ENCODE measurements around the gene PTPRK. TPM values are rescaled to one million over a fixed set of nuclear protein-coding genes. Genes with fewer than 3 reads are reported as not detected.

The PTPRK gene
- total RNA-seq, 1 experiment from 2014 or later: 265 TPM

GRCh38 chr6:128233531-128233930 is 286.9 kb downstream of the PTPRK start:
- Mint-ChIP-seq H3K9me3 (ENCODE audit: low read depth, unreplicated experiment) (no peaks in the 10 kb centered on the region), H3K27me3 (ENCODE audit: unreplicated experiment) (no peaks in the 10 kb centered on the region), H3K4me1 (ENCODE audit: low read depth, unreplicated experiment) (peaks cover 48% of the 10 kb centered on the region), H3K4me3 (ENCODE audit: low read depth, unreplicated experiment) (no peak overlapping the region), H3K27ac (ENCODE audit: unreplicated experiment) (no peak overlapping the region), H3K36me3 (ENCODE audit: insufficient read depth, unreplicated experiment) (peaks cover 48% of the 10 kb centered on the region)
- CTCF ChIA-PET: no interaction called here
- BruUV-seq (replicated peaks): no TSS peak
- no peak for DNase-seq
- intact Hi-C loops (cut with micrococcal nuclease; ENCODE audit: unreplicated experiment): loop anchor here (10.0 kb wide), 1 partner anchor 281 kb away; no protein-coding TSS in a partner anchor
- no peak for TF ChIP-seq CTCF (IDR thresholded peaks at IDR 0.05; ENCODE audit: unreplicated experiment)

- H3K27ac Mint-ChIP-seq (ENCODE audit: unreplicated experiment): peak overlapping the region; percentile 91
- no peak for TF ChIP-seq CTCF (IDR thresholded peaks at IDR 0.05; ENCODE audit: unreplicated experiment)
- intact Hi-C loops (cut with micrococcal nuclease; ENCODE audit: unreplicated experiment): loop anchor here (10.0 kb wide), 1 partner anchor 284 kb away; no protein-coding TSS in a partner anchor
These were observed 290.0 kb downstream of the PTPRK start for GRCh38 chr6:128230267-128230989.

DNA sequence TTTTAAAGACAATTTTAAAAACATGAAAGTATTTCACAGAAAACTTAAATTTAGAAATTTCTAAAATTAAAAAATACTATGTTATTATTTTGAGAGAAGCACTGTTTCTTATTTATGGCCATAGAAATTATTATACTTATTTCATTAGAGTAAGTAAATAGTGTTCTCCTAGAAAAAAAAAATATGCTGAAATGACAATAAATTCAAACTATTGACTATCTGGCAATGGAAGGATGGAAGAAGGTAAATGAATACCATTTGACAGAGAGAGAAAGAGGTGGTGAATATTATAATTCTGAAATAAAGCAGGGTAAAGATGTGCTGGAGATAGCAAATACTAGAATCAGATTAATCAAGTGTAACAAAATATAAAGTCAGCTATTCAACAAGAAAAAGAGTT is 294.8 kb downstream of the PTPRK start:
- TF ChIP-seq CTCF (IDR thresholded peaks at IDR 0.05; ENCODE audit: unreplicated experiment): no peak
- CTCF ChIA-PET: no interaction called here
- BruUV-seq (replicated peaks): no TSS peak
- no peaks in the 10 kb centered on the region for H3K27me3 Mint-ChIP-seq (ENCODE audit: unreplicated experiment)
- no peak overlapping the region for H3K4me3 Mint-ChIP-seq (ENCODE audit: low read depth, unreplicated experiment)
- peaks cover 46% of the 10 kb centered on the region for H3K4me1 Mint-ChIP-seq (ENCODE audit: low read depth, unreplicated experiment)
- no peak for DNase-seq
- intact Hi-C loops (cut with micrococcal nuclease; ENCODE audit: unreplicated experiment): no loop called here
- H3K36me3 Mint-ChIP-seq (ENCODE audit: insufficient read depth, unreplicated experiment): peaks cover 22% of the 10 kb centered on the region
- peak overlapping the region; percentile 69 for H3K27ac Mint-ChIP-seq (ENCODE audit: unreplicated experiment)
- H3K9me3 Mint-ChIP-seq (ENCODE audit: low read depth, unreplicated experiment): no peaks in the 10 kb centered on the region

More at GRCh38 chr6:128230267-128230989, 290.0 kb downstream of the PTPRK start:
- peaks cover 38% of the 10 kb centered on the region for H3K36me3 Mint-ChIP-seq (ENCODE audit: insufficient read depth, unreplicated experiment)
- CTCF ChIA-PET: interaction anchor here (0.7 to 1.8 kb wide), 4 partner anchors 8 to 375 kb away, joined by 3 to 9 read pairs (median 4); no protein-coding TSS in a partner anchor
- H3K27me3 Mint-ChIP-seq (ENCODE audit: unreplicated experiment): no peaks in the 10 kb centered on the region
- peak; percentile 60 for DNase-seq
- no peaks in the 10 kb centered on the region for H3K9me3 Mint-ChIP-seq (ENCODE audit: low read depth, unreplicated experiment)
- BruUV-seq (replicated peaks): TSS peak; percentile 18
- peak overlapping the region; percentile 43 for H3K4me3 Mint-ChIP-seq (ENCODE audit: low read depth, unreplicated experiment)
- peaks cover 61% of the 10 kb centered on the region for H3K4me1 Mint-ChIP-seq (ENCODE audit: low read depth, unreplicated experiment)

DNA sequence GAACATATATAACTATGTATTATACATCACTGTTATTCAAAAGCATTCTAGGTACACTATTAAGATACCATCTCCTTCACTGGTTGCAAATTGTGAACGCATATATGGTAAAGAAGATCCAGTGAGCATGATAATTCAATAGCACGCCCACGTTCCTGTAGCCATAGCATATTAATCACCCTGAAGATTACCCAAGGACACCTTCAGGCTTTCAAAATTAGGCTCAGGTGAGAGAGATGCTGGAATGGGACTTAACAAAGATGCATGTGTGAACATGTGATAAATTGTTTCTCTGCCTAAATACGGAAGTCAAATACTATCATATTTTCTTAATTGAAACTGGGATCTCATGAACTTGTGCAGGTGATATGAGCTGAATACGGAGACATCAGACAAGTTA is 303.5 kb downstream of the PTPRK start:
- intact Hi-C loops (cut with micrococcal nuclease; ENCODE audit: unreplicated experiment): no loop called here
- Mint-ChIP-seq H3K9me3 (ENCODE audit: low read depth, unreplicated experiment) (no peaks in the 10 kb centered on the region), H3K36me3 (ENCODE audit: insufficient read depth, unreplicated experiment) (peaks cover 16% of the 10 kb centered on the region), H3K4me1 (ENCODE audit: low read depth, unreplicated experiment) (peaks cover 20% of the 10 kb centered on the region), H3K4me3 (ENCODE audit: low read depth, unreplicated experiment) (no peak overlapping the region), H3K27ac (ENCODE audit: unreplicated experiment) (no peak overlapping the region), H3K27me3 (ENCODE audit: unreplicated experiment) (no peaks in the 10 kb centered on the region)
- CTCF ChIA-PET: no interaction called here
- BruUV-seq (replicated peaks): no TSS peak
- no peak for TF ChIP-seq CTCF (IDR thresholded peaks at IDR 0.05; ENCODE audit: unreplicated experiment)
- no peak for DNase-seq
